Activated CD8-positive, alpha-beta memory T cell treated with anti-CD3 and anti-CD28 coated beads for 36 hours (primary cell): ENCODE measurements around the gene BTBD16. TPM values are rescaled to one million over a fixed set of nuclear protein-coding genes. Genes with fewer than 3 reads are reported as not detected.

Experiments
- CTCF ChIA-PET: fragments of 350-600 bp; sonication (Branson Sonifier 250); formaldehyde crosslinking; loops from one replicate; lab custom pipeline; 2021; ENCODE audit warnings: antibody characterized with exemption; lab: Charles Lee
- POLR2A ChIA-PET: fragments of 350-600 bp; sonication (Branson Sonifier 250); formaldehyde crosslinking; loops from one replicate; lab custom pipeline; 2021; ENCODE audit warnings: antibody characterized with exemption; lab: Charles Lee
- total RNA-seq, 2 experiments: library from RNA; stranded (reverse); gene quantifications; one replicate each; pipeline ENCODE4 v1.2.3, GENCODE V29; 2021

The BTBD16 gene
- total RNA-seq, 2 experiments from 2014 or later = not detected

GRCh38 chr10:122265896-122266295 is 5.2 kb upstream of the BTBD16 start:
- POLR2A ChIA-PET = no interaction called here
- CTCF ChIA-PET = no interaction called here

- POLR2A ChIA-PET = no interaction called here
- CTCF ChIA-PET = interaction anchor here (0.6 to 2.3 kb wide), 8 partner anchors 9 to 372 kb away, joined by 3 to 11 read pairs (median 3); no protein-coding TSS in a partner anchor
Measured at GRCh38 chr10:122267849-122268737, 3.0 kb upstream of the BTBD16 start.

GRCh38 chr10:122269059-122269687 is 1.9 kb upstream of the BTBD16 start:
- CTCF ChIA-PET = interaction anchor here (0.8 to 2.3 kb wide), 4 partner anchors 11 to 297 kb away, joined by 3 to 11 read pairs (median 4); no protein-coding TSS in a partner anchor
- POLR2A ChIA-PET = no interaction called here

- CTCF ChIA-PET = interaction anchor here (1.5 kb wide), 1 partner anchor 292 kb away, joined by 3 read pairs; no protein-coding TSS in a partner anchor
- POLR2A ChIA-PET = no interaction called here
Measured at GRCh38 chr10:122273966-122274545, 3.0 kb downstream of the BTBD16 start.

- ChIA-PET CTCF (interaction anchor here (2.0 kb wide), 1 partner anchor 9 kb away, joined by 7 read pairs; no protein-coding TSS in a partner anchor), POLR2A (no interaction called here)
Measured at GRCh38 chr10:122276611-122277208, 5.6 kb downstream of the BTBD16 start.

GRCh38 chr10:122277526-122278136 is 6.5 kb downstream of the BTBD16 start:
- CTCF ChIA-PET = interaction anchor here (2.0 kb wide), 1 partner anchor 10 kb away, joined by 7 read pairs; no protein-coding TSS in a partner anchor
- POLR2A ChIA-PET = no interaction called here

- POLR2A ChIA-PET = no interaction called here
- CTCF ChIA-PET = interaction anchor here (0.6 to 1.2 kb wide), 3 partner anchors 12 to 37 kb away, joined by 3 to 5 read pairs (median 4); no protein-coding TSS in a partner anchor
Measured at GRCh38 chr10:122279725-122280141, 8.6 kb downstream of the BTBD16 start.

GRCh38 chr10:122280156-122280555 is 9.1 kb downstream of the BTBD16 start:
- ChIA-PET POLR2A (no interaction called here), CTCF (interaction anchor here (1.2 kb wide), 2 partner anchors 12 to 18 kb away, joined by 3 to 5 read pairs; no protein-coding TSS in a partner anchor)

- ChIA-PET POLR2A (no interaction called here), CTCF (no interaction called here)
Measured at GRCh38 chr10:122281018-122281626, 10.0 kb downstream of the BTBD16 start.

GRCh38 chr10:122281751-122282150 is 10.7 kb downstream of the BTBD16 start:
- CTCF ChIA-PET = no interaction called here

GRCh38 chr10:122282253-122282671 is 11.2 kb downstream of the BTBD16 start:
- ChIA-PET CTCF (no interaction called here), POLR2A (no interaction called here)

More at GRCh38 chr10:122281751-122282150, 10.7 kb downstream of the BTBD16 start:
- POLR2A ChIA-PET = no interaction called here

- ChIA-PET CTCF (interaction anchor here (1.8 kb wide), 1 partner anchor 16 kb away, joined by 5 read pairs; no protein-coding TSS in a partner anchor), POLR2A (no interaction called here)
Measured at GRCh38 chr10:122282909-122283308, 11.8 kb downstream of the BTBD16 start.

- CTCF ChIA-PET = no interaction called here
- POLR2A ChIA-PET = no interaction called here
Measured at GRCh38 chr10:122285506-122286444, 14.7 kb downstream of the BTBD16 start.

- ChIA-PET POLR2A (no interaction called here), CTCF (no interaction called here)
Measured at GRCh38 chr10:122286867-122287266, 15.8 kb downstream of the BTBD16 start.

- CTCF ChIA-PET = no interaction called here
- POLR2A ChIA-PET = no interaction called here
Measured at GRCh38 chr10:122287570-122287969, 16.5 kb downstream of the BTBD16 start.

GRCh38 chr10:122288262-122288661 is 17.2 kb downstream of the BTBD16 start:
- POLR2A ChIA-PET = no interaction called here

GRCh38 chr10:122288917-122289316 is 17.8 kb downstream of the BTBD16 start:
- ChIA-PET CTCF (no interaction called here), POLR2A (no interaction called here)

More at GRCh38 chr10:122288262-122288661, 17.2 kb downstream of the BTBD16 start:
- CTCF ChIA-PET = no interaction called here
